K562 (cell line): ENCODE measurements around the gene TREX2.

Experiments used
- EP300 ChIP-seq: IDR thresholded peaks from 2 replicates; pipeline ENCODE4 v1.6.1; 2012; ENCODE audit warnings: low read length, improper control_type of control experiment
- IRF1 ChIP-seq: sonication (generic); formaldehyde crosslinking; IDR thresholded peaks from 2 replicates; pipeline ENCODE4 v1.8.0; 2022; ENCODE audit warnings: missing genetic modification reagents, mild to moderate bottlenecking, borderline replicate concordance
- MYC ChIP-seq, 2 experiments: fragments of 250-450 bp in 1 of 2; sonication (Bioruptor Pico) in 1 of 2; IDR thresholded peaks; 2 replicates each; pipeline versions ENCODE4 v1.5.1 to v1.6.1; 2012 to 2021; ENCODE audit warnings: low read depth in 2 of 2, borderline replicate concordance in 1 of 2, improper control_type of control experiment in 1 of 2, low read length in 1 of 2, mild to moderate bottlenecking in 1 of 2, moderate library complexity in 1 of 2
- NKRF ChIP-seq: fragments of 450-650 bp; IDR thresholded peaks from 2 replicates; pipeline ENCODE4 v1.6.1; 2016; ENCODE audit warnings: borderline replicate concordance
- POLR2A ChIP-seq: fragments of 450-650 bp; conservative IDR thresholded peaks from 2 replicates; pipeline ENCODE4 v1.6.1; 2016

GRCh38 chrX:153396320-153397195, 49.3 kb downstream of the TREX2 start:
- TF ChIP-seq NKRF: no peak
- no peak for TF ChIP-seq IRF1
- TF ChIP-seq MYC (IDR thresholded peaks at IDR 0.05; ENCODE audit: low read depth, low read length): no peak
- no peak for TF ChIP-seq MYC (CRISPR knock-in tag; IDR thresholded peaks at IDR 0.05; ENCODE audit: borderline replicate concordance, low read depth)
- TF ChIP-seq EP300: no peak
- TF ChIP-seq POLR2A: no peak
